Stimulated activated CD4-positive, alpha-beta T cell treated with anti-CD3 and anti-CD28 coated beads, Interleukin-15, amount 100 ng/mL, for 48 hours (primary cell): ENCODE data around the gene ARHGEF11.

Source experiments
- DNase-seq, 2 donors: peaks; one replicate each; pipeline ENCODE4 v3.0.0-alpha.2; 2020; ENCODE audit warnings: low read depth in 2 of 2

Gene ARHGEF11

DNA sequence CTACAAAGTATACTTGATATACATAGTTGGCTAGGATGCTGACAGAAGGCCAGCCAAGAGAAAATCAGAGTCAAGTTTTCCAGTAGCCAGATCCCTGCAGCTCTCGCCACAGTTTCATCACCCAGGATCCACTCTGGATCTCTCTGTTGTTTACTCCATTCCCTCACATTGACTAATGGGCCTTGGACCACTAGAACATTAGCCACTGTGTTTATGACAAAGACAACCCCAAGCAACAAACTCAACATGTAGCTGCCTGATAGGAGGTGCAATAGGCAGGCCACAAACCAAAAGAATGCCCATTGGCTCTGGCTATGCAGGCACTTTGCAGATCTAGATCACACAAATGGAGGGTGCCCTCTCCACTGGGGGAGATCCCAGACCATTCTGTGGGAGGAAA, 44.2 kb downstream of the ARHGEF11 start:
- no peak for DNase-seq

DNA sequence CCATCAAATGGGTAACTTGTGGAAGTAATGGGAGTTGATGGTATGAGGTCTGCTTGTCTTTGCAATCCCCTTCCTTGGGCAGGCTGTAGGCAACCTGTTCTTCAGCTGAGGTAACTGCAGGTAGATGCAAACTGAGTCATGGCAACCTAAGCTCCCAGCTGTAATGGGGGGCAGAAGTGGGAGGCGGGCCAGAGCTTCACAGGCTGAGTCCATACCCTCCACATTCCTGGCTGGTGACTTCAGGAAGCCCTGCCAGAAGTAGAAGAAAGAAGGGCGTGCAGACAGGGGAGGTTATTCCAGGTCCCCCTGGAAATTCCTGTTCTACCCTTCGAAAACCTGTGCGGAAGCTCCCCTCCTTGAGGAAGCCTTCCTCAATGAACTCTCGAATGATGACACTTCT, 44.9 kb downstream of the ARHGEF11 start:
- DNase-seq, result no peak

- DNase-seq, result no peak
Observed at GRCh38 chr1:156999596-157000320, 45.8 kb downstream of the ARHGEF11 start.

GRCh38 chr1:156998840-156999500, 46.6 kb downstream of the ARHGEF11 start:
- DNase-seq, result no peak

- no peak for DNase-seq
Observed at GRCh38 chr1:156998301-156998700, 47.2 kb downstream of the ARHGEF11 start.

GRCh38 chr1:156995412-156995811, 50.1 kb downstream of the ARHGEF11 start:
- no peak for DNase-seq

GRCh38 chr1:156994277-156994676, 51.3 kb downstream of the ARHGEF11 start:
- DNase-seq, result no peak

DNA sequence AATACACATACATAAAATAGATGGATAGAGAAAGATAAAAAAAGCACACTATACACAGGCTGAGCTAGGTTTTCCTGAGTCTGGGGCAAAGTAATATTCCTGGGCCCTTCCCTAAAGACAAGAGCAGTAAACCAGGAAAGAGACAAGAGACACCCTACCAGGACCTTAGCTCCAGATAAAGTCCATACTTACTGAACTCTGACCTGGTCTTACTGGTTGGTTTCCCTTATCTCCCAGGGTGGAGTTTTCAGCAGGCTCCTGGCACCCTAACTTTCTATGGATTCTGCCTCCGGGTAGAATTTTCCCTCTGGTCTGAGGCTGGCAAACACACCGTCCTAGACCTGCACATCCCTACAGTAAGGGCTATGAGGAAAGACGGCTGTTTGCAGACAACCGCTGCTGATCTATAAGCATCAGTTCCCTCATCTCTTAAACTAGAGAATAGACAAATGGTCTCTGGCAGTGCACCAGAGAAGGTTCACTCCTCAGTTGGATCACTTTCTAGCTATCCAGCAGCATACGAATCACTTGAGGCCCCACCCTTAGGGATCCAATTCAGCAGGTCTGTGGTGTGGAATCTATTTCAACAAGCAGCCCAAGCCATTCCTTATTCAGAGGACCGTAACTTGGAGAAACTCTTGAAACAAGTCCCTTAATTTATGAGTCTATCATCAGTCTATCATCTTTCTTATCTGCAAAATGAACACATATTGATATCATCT, 52.0 kb downstream of the ARHGEF11 start:
- DNase-seq, result no peak

GRCh38 chr1:156992215-156992614, 53.3 kb downstream of the ARHGEF11 start:
- no peak for DNase-seq

DNA sequence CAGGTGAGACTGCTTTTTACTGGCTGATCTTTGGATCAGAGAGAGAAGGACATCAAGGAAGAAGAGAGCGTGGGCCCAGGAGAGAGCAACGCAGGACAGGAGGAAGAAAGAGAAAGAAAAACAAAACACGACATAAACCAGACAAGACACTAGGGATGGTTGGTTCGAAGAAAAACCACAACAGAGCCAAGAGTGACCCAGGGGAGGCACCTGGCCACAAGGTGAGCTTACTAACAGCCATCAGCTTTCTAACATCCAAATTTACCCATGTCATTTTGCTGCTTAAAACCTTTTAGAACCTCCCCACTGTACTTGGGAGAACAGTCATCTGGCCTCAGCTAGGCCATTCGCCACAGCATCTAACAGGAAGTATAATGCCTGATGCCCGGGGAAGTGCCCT, 57.8 kb downstream of the ARHGEF11 start:
- DNase-seq, result no peak

DNA sequence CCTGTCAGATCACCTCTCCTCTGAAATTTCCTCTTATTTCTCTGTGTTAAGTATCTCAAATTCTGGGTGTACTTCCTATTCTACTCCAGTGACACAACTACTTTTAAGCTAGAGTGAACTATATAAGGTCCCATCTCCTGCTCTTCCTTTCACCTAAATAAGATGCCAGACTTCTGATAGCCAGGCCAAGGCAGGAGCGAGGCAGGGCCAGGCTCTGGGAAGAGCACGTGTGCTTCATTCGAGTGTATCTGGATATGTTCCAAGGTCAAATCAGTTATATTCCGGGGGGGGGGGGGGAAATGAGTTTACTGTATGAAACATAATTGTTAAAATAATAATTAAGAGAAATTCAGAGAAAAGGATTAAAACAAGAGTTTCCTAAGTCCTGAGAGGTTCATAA, 65.0 kb downstream of the ARHGEF11 start:
- no peak for DNase-seq

DNA sequence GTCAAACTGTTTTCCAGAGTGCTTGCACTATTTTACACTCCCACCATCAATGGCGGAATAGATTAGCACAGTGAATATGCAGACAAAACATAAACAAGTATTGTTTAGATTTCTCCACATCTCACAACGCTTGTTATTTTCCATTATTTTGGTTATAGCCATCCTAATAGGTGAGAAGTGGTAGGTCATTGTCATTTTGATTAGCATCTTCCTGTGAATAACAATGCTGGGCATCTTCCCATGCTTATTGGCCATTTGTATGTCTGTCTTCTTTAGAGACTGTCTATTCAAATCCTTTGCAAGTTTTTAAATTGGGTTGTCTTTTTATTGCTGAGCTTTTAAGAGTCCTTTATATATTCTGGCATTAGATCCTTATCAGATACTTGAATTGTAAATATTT, 70.5 kb downstream of the ARHGEF11 start:
- no peak for DNase-seq

DNA sequence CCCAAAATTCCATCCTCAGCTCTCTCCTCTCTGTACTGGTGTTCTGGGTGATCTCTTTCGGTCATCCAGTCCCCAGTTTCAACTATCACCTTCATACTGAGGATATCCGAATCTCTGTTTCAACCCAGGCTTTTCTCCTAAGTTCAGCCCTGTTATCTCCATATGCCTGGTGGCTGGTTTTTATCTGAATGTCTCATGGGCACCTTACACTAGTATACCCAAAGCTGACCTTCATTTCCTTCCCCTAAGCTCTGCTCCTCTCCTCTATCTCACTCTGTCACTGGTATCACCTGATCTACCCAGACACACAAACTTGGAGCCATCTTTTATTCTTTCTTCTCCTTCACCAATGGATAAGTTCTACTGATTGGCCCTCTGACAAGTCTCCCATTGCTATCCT, 72.1 kb downstream of the ARHGEF11 start:
- DNase-seq, result no peak

- DNase-seq, result no peak
Observed at GRCh38 chr1:156970017-156970416, 75.5 kb downstream of the ARHGEF11 start.

DNA sequence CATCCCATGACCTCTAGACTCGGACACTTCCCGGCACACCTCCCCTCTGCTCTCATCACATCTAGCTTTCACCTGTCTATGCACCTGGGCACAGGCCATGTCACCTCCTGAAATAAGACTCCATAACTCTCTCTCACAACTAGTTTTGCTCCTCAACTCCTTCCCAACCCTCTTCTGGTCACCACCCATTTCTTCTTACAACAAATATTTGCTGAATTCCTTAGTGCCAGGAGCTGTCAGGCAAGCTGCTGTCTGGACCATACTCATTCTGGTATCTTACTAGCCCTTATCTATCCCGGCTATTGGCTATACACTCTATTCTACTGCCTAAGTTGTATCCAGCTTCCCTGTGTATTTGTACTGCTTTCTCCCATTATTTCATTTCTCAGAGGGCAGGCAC, 76.0 kb downstream of the ARHGEF11 start:
- DNase-seq, result no peak

- DNase-seq, result no peak
Observed at GRCh38 chr1:156964441-156964840, 81.1 kb downstream of the ARHGEF11 start.

DNA sequence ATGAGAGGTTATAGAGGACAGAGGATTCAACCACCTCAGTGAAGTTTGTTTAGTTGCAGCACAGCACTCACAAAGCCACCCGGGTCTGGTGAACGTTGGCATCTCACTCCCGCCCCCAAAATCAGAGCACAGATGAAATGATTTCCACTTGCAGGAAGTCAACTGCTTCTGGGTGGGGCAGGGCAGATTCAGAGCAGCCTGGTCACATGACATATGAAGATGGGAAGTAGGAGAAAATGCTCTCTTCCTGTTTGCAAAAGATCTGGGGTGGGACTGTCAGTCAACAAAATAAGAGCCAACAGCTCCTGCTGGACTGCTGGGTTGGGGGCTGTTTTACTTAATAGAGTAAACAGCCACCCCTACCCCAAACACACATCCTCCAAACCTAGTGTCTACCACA, 81.9 kb downstream of the ARHGEF11 start:
- peak in 1 of 2 donors; percentile 6 for DNase-seq

DNA sequence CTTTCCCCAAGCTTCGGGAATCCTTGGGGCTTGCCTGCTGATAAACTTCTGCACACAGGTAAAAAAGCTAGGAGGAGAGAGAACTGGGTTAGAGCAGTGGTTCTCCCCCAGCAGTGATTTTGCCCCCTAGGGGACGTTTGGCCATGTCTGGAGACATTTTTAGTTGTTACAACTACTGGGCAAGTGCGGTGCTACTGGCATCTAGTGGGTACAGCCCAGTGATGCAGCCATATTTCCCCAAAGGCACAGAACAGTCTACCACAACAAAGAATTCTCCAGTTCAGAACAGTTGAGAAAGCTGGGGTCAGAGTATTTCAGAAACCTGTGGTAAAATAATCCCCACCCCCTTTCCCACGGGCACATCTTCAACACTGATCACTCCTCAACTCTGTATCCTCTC, 83.8 kb downstream of the ARHGEF11 start:
- peak; percentile 16 to 22 for DNase-seq

DNA sequence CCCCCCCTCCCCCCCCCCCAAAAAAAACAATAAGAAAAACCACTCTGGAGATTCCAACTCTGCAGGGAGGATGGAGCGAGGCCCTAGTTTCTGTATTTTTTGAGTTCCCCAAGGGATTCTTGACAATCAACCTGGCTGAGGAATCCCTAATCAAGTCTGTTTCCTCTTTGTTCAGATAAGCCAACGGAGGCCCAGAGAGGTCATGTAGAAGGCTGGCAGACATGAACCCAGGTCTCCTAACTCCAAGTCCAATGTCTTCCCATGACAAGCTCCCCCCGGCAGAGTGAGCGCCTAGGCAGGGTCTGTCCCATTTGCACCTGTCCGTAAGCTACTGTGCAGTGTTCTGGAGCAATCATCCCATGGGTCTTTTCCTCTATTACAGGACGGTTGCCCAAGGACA, 85.6 kb downstream of the ARHGEF11 start:
- DNase-seq, result no peak

DNA sequence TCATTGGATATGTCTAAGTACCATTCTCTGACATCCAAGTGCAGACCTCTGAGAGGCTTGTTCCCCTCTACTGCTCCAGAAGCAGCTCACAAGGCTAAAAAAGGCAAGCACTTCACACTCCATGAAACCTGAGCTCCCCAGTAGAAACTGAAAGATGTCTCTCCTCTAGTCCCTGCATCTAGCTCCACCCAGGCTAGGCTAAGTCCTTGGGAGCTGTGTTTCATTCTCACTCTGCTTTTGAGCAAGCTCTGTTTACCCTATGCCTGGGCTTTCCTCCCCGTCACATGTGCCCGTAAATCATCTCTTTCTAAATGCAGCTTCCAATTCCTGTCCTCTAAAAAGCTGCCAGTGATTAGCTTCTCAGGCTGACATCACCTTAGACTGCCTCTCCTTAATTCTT, 86.1 kb downstream of the ARHGEF11 start:
- no peak for DNase-seq

- DNase-seq, result no peak
Observed at GRCh38 chr1:156958247-156958714, 87.3 kb downstream of the ARHGEF11 start.

- DNase-seq, result no peak
Observed at GRCh38 chr1:156957634-156958033, 87.9 kb downstream of the ARHGEF11 start.

DNA sequence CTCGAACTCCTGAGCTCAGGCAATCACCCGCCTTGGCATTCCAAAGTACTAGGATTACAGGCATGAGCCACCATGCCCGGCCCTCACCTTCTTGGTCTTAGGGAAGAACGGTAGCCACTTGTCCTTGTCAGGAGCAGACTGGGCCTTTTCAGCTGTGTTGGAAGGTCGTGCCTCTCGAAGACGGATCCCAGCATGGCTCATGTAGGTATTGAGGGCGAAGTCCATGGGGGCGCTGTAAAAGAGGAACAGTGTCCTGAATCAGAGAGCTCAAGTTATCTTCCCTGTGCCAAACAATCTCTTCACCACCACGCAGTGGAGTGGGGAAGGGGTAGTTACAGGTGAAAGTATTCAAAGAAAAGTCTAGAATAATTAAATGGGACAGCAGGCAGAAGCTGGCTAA, 89.2 kb downstream of the ARHGEF11 start:
- no peak for DNase-seq
